GM12878 (cell line): ENCODE measurements around the gene CDH15. TPM values are rescaled to one million over a fixed set of nuclear protein-coding genes. Genes with fewer than 3 reads are reported as not detected.
"Not testable (repeated sequence)": the region's sequence is repeated elsewhere in the genome, so short reads cannot be mapped to it uniquely, and the experiment has no call there.

Experiments
- ATAC-seq: fragments of 200-7000 bp; cut with Tn5 transposase; 3 replicates; pipeline ENCODE4 v1.9.1; 2020; ENCODE audit warnings: mild to moderate bottlenecking, moderate library complexity
- BruUV-seq: library from RNA; stranded (reverse); fragments of 400-500 nt; replicated peaks from 2 replicates; lab custom pipeline; 2021; lab: Mats Ljungman, UMichigan
- CTCF ChIA-PET: fragments of 300-600 bp; sonication (Branson Sonifier 250); formaldehyde crosslinking; extraction: SDS; loops from one replicate; lab custom pipeline; 2021; ENCODE audit warnings: inconsistent platforms; lab: Yijun Ruan, JAX
- POLR2A ChIA-PET: fragments of 350-600 bp; formaldehyde crosslinking; extraction: SDS; loops from one replicate; lab custom pipeline; 2021; ENCODE audit warnings: inconsistent platforms; lab: Charles Lee
- RAD21 ChIA-PET: fragments of 300-600 bp; sonication (Branson Sonifier 250); formaldehyde crosslinking; loops from one replicate; lab custom pipeline; 2023; ENCODE audit warnings: antibody characterized with exemption; ENCODE audit not compliant: unreplicated experiment; lab: Charles Lee
- SMC1A ChIA-PET: fragments of 300-600 bp; sonication (Branson Sonifier 250); formaldehyde crosslinking; loops from one replicate; lab custom pipeline; 2023; ENCODE audit not compliant: unreplicated experiment, uncharacterized antibody; lab: Charles Lee
- DNase-seq: peaks from one replicate; pipeline ENCODE4 v3.0.0-alpha.2; 2011; ENCODE audit warnings: low read depth, low spot score
- FAIRE-seq: peaks from 3 replicates; lab custom pipeline; 2011; peaks lifted over from hg19 to GRCh38; lab: Jason Lieb, UNC
- H2AFZ ChIP-seq: 2 replicates; pipeline ENCODE4 v1.6.0; 2011; ENCODE audit warnings: low read depth, low read length, control low read depth; ENCODE audit not compliant: control insufficient read depth
- H3K27ac ChIP-seq: 2 replicates; pipeline ENCODE4 v1.5.1; 2011; ENCODE audit warnings: control low read depth; ENCODE audit not compliant: control insufficient read depth, insufficient read depth
- H3K27me3 ChIP-seq, 2 experiments: replicated peaks in 1 of 2; 2 replicates each; pipeline versions ENCODE4 v1.6.0 to v1.6.1; 2011; ENCODE audit warnings: low read length in 1 of 2; ENCODE audit not compliant: control insufficient read depth in 2 of 2, insufficient read depth in 2 of 2
- H3K36me3 ChIP-seq, 2 experiments: 2 replicates each; pipeline ENCODE4 v1.5.1; 2011; ENCODE audit warnings: low read length in 1 of 2; ENCODE audit not compliant: control insufficient read depth in 2 of 2, insufficient read depth in 2 of 2
- H3K4me1 ChIP-seq: 2 replicates; pipeline ENCODE4 v1.6.1; 2011; ENCODE audit warnings: mild to moderate bottlenecking, low read length, moderate library complexity, mixed read lengths; ENCODE audit not compliant: control insufficient read depth, insufficient read depth
- H3K4me2 ChIP-seq: 2 replicates; pipeline ENCODE4 v1.6.0; 2011; ENCODE audit warnings: control low read depth; ENCODE audit not compliant: control insufficient read depth, insufficient read depth
- H3K4me3 ChIP-seq: fragments of 200-600 bp; sonication (generic); 2 replicates; pipeline ENCODE4 v1.5.1; 2016
- H3K79me2 ChIP-seq: 2 replicates; pipeline ENCODE4 v1.6.0; 2011; ENCODE audit warnings: low read length; ENCODE audit not compliant: control insufficient read depth, insufficient read depth
- H3K9ac ChIP-seq: 2 replicates; pipeline ENCODE4 v1.8.0; 2011; ENCODE audit warnings: low read length, control low read depth, mixed read lengths; ENCODE audit not compliant: control insufficient read depth, insufficient read depth
- H3K9me3 ChIP-seq: replicated peaks from 3 replicates; pipeline ENCODE4 v1.5.1; 2011; ENCODE audit warnings: mild to moderate bottlenecking, low read length; ENCODE audit not compliant: control insufficient read depth, insufficient read depth
- H4K20me1 ChIP-seq: 2 replicates; pipeline ENCODE4 v1.6.0; 2011; ENCODE audit not compliant: control insufficient read depth, insufficient read depth
- BMI1 ChIP-seq: fragments of 450-650 bp; IDR thresholded peaks from 2 replicates; pipeline ENCODE4 v1.6.1; 2016; ENCODE audit warnings: mild to moderate bottlenecking, moderate library complexity, borderline replicate concordance
- CHD4 ChIP-seq: fragments of 200-600 bp; sonication (generic); IDR thresholded peaks from 2 replicates; pipeline ENCODE4 v1.6.1; 2016; ENCODE audit warnings: mild to moderate bottlenecking
- DPF2 ChIP-seq: fragments of 450-650 bp; IDR thresholded peaks from 2 replicates; pipeline ENCODE4 v1.6.1; 2017; ENCODE audit warnings: mild to moderate bottlenecking
- HDAC2 ChIP-seq: fragments of 200-600 bp; sonication (generic); IDR thresholded peaks from 2 replicates; pipeline ENCODE4 v1.6.1; 2017
- KDM1A ChIP-seq: fragments of 200-600 bp; sonication (generic); IDR thresholded peaks from 2 replicates; pipeline ENCODE4 v1.6.1; 2016; ENCODE audit warnings: borderline replicate concordance
- ZBTB33 ChIP-seq: fragments of 450-650 bp; IDR thresholded peaks from 2 replicates; pipeline ENCODE4 v1.6.1; 2017; ENCODE audit warnings: mild to moderate bottlenecking
- WGBS: methylation state at CpG from one replicate; pipeline ENCODE4 v1.1.6; 2016; ENCODE audit warnings: low lambda C conversion rate; ENCODE audit not compliant: insufficient replicate concordance, insufficient coverage; ENCODE audit errors: missing lambda C conversion rate; 5-methylcytosine and 5-hydroxymethylcytosine counted together
- in situ Hi-C: fragments of 300-500 bp; cut with MboI; formaldehyde crosslinking; loops from 9 replicates; pipeline ENCODE4 v1.14.3; 2018; ENCODE audit warnings: mixed read lengths
- intact Hi-C: fragments of 100-400 bp; cut with micrococcal nuclease; formaldehyde crosslinking; loops from one replicate; pipeline ENCODE4 v1.14.2; 2022; ENCODE audit not compliant: unreplicated experiment
- polyA plus RNA-seq, 11 experiments: library from polyadenylated mRNA; depleted of rRNA in 4 of 11; unstranded in 6 of 11; stranded (reverse) in 5 of 11; fragments of >200 nt; fragmentation: Nextera tagmentation in 4 of 11; fragmentation: Illumina TruSeq in 1 of 11; extraction: Ambion mirVana in 4 of 11; extraction: Trizol in 1 of 11; gene quantifications; 1 replicate in 1 of 11; 2 replicates in 10 of 11; pipeline versions ENCODE4 v1.2.1 to v1.2.3, GENCODE V29; 2011 to 2016; ENCODE audit warnings: inconsistent platforms in 2 of 11, missing spikeins in 2 of 11, low read depth in 1 of 11
- total RNA-seq, 4 experiments: library from RNA; depleted of rRNA in 3 of 4; stranded (reverse); fragments of >200 nt in 3 of 4; fragmentation: Illumina TruSeq in 1 of 4; extraction: Trizol in 1 of 4; gene quantifications; 2 replicates each; pipeline versions ENCODE4 v1.2.1 to v1.2.3, GENCODE V29; 2013 to 2021

Gene CDH15
- total and polyA plus RNA-seq, 10 of the 15 experiments (the other 5 are each of a cell fraction or from before 2014, with no cell fraction given) = 0.02 to 0.06 TPM; not detected in 8

GRCh38 chr16:89185887-89186592 lies 14.5 kb downstream of the CDH15 start:
- H3K9ac ChIP-seq, ATAC-seq, H3K9me3 ChIP-seq, DNase-seq, H3K27ac ChIP-seq, H3K79me2 ChIP-seq, H2AFZ ChIP-seq, H3K4me2 ChIP-seq, H3K36me3 ChIP-seq, POLR2A ChIA-PET, FAIRE-seq, in situ Hi-C loops: not testable (repeated sequence)
- TF ChIP-seq CHD4 (peak; percentile 100), DPF2 (peak; percentile 95), KDM1A (0 out of 2 replicates have a peak, but pooled peaks have one; percentile 83), HDAC2 (peak; percentile 92; the same call in 1 of the 2 replicates)
- TF ChIP-seq, all 136 proteins: peak for 4; not testable (repeated sequence) for 132
- H3K27me3 ChIP-seq, H3K4me1 ChIP-seq, RAD21 ChIA-PET, CTCF ChIA-PET, SMC1A ChIA-PET, BruUV-seq, H3K4me3 ChIP-seq, intact Hi-C loops, H4K20me1 ChIP-seq: not testable (repeated sequence)
- 85% methylated on average over 29 of the region's 30 CpGs for WGBS

GRCh38 chr16:89186593-89187031 lies 15.1 kb downstream of the CDH15 start:
- RAD21 ChIA-PET, H3K9ac ChIP-seq, SMC1A ChIA-PET, H3K36me3 ChIP-seq, H3K4me2 ChIP-seq, FAIRE-seq, H3K79me2 ChIP-seq, H2AFZ ChIP-seq, H4K20me1 ChIP-seq, H3K27me3 ChIP-seq, H3K9me3 ChIP-seq, in situ Hi-C loops, BruUV-seq, intact Hi-C loops, H3K27ac ChIP-seq, CTCF ChIA-PET, DNase-seq, H3K4me1 ChIP-seq, ATAC-seq, H3K4me3 ChIP-seq, POLR2A ChIA-PET: not testable (repeated sequence)
- TF ChIP-seq ZBTB33 (0 out of 2 replicates have a peak, but pooled peaks have one; percentile 35), KDM1A (0 out of 2 replicates have a peak, but pooled peaks have one; percentile 58), BMI1 (0 out of 2 replicates have a peak, but pooled peaks have one; percentile 43)
- WGBS = 92% methylated on average over 20 of the region's 20 CpGs
